Neural cell (in vitro differentiated cells): ENCODE measurements around the gene RAVER1.

Experiments
- EP300 ChIP-seq: fragments of 450-650 bp; conservative IDR thresholded peaks from 2 replicates; pipeline ENCODE4 v1.6.1; 2014; ENCODE audit warnings: antibody characterized with exemption, mild to moderate bottlenecking, moderate library complexity; ENCODE audit not compliant: poor library complexity, severe bottlenecking
- EZH2 ChIP-seq: fragments of 200-600, 300-800 bp; shearing (Covaris generic), sonication (generic); IDR thresholded peaks from 2 replicates; pipeline ENCODE4 v1.6.1; 2014; ENCODE audit warnings: antibody characterized with exemption, low read length, borderline replicate concordance, mild to moderate bottlenecking; ENCODE audit not compliant: insufficient read depth, poor library complexity, severe bottlenecking
- POLR2AphosphoS5 ChIP-seq: IDR thresholded peaks from 2 replicates; pipeline ENCODE4 v1.6.1; 2012
- SMC3 ChIP-seq: fragments of 450-650 bp; conservative IDR thresholded peaks from 2 replicates; pipeline ENCODE4 v1.6.1; 2014; ENCODE audit warnings: antibody characterized with exemption, mild to moderate bottlenecking, moderate library complexity; ENCODE audit not compliant: poor library complexity
- TF ChIP-seq, protein P1 (sequence below): fragments of 450-650 bp; IDR thresholded peaks from 2 replicates; pipeline ENCODE4 v1.5.1; 2014; ENCODE audit warnings: antibody characterized with exemption, mild to moderate bottlenecking, moderate library complexity; ENCODE audit not compliant: poor library complexity, severe bottlenecking
- TF ChIP-seq, protein P2 (sequence below): IDR thresholded peaks from 2 replicates; pipeline ENCODE4 v1.6.1; 2012; ENCODE audit warnings: borderline replicate concordance

DNA sequence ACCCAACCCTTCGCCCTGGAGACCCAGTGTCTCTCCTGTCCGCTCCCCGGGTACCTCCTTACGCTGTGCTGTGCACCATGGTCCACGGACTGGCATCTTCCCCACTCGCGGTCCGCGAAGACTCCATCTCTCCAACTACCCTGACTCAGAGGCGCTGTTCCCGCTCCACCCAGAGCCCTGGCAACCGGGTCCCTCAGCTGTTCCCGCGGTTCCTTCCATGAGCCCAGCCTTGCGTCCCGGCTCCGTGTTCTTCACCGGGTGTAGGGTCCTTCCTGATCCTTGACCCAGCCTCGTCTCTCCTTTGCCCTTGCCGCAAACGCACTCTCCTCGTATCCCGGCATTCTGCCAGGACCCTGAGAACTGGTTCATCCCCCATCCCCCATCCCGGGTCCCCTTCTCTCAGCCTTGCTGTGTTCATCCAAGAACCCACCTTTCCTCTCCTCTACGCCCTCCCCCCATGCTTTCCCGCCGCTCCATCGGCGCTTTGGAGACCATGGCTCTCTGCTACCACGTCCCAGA lies 42.9 kb downstream of the RAVER1 start:
- TF ChIP-seq, protein P1, sequence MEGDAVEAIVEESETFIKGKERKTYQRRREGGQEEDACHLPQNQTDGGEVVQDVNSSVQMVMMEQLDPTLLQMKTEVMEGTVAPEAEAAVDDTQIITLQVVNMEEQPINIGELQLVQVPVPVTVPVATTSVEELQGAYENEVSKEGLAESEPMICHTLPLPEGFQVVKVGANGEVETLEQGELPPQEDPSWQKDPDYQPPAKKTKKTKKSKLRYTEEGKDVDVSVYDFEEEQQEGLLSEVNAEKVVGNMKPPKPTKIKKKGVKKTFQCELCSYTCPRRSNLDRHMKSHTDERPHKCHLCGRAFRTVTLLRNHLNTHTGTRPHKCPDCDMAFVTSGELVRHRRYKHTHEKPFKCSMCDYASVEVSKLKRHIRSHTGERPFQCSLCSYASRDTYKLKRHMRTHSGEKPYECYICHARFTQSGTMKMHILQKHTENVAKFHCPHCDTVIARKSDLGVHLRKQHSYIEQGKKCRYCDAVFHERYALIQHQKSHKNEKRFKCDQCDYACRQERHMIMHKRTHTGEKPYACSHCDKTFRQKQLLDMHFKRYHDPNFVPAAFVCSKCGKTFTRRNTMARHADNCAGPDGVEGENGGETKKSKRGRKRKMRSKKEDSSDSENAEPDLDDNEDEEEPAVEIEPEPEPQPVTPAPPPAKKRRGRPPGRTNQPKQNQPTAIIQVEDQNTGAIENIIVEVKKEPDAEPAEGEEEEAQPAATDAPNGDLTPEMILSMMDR = no peak
- TF ChIP-seq SMC3 (no peak), EZH2 (no peak), POLR2AphosphoS5 (no peak), EP300 (no peak)
- TF ChIP-seq, protein P2, sequence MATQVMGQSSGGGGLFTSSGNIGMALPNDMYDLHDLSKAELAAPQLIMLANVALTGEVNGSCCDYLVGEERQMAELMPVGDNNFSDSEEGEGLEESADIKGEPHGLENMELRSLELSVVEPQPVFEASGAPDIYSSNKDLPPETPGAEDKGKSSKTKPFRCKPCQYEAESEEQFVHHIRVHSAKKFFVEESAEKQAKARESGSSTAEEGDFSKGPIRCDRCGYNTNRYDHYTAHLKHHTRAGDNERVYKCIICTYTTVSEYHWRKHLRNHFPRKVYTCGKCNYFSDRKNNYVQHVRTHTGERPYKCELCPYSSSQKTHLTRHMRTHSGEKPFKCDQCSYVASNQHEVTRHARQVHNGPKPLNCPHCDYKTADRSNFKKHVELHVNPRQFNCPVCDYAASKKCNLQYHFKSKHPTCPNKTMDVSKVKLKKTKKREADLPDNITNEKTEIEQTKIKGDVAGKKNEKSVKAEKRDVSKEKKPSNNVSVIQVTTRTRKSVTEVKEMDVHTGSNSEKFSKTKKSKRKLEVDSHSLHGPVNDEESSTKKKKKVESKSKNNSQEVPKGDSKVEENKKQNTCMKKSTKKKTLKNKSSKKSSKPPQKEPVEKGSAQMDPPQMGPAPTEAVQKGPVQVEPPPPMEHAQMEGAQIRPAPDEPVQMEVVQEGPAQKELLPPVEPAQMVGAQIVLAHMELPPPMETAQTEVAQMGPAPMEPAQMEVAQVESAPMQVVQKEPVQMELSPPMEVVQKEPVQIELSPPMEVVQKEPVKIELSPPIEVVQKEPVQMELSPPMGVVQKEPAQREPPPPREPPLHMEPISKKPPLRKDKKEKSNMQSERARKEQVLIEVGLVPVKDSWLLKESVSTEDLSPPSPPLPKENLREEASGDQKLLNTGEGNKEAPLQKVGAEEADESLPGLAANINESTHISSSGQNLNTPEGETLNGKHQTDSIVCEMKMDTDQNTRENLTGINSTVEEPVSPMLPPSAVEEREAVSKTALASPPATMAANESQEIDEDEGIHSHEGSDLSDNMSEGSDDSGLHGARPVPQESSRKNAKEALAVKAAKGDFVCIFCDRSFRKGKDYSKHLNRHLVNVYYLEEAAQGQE = no peak
